Adipose tissue (tissue), 3 donors: Measurements from ENCODE around the gene COL4A1. TPM values are rescaled to one million over a fixed set of nuclear protein-coding genes. Genes with fewer than 3 reads are reported as not detected.

Experiments used
- H3K27ac ChIP-seq: one replicate; pipeline ENCODE4 v1.5.1; 2013; ENCODE audit warnings: low read depth, low read length
- WGBS, 3 donors: extraction: QIAGEN DNeasy Blood & Tissue Kit; methylation state at CpG; one replicate each; pipeline ENCODE4 v1.1.7; 2013; 5-methylcytosine and 5-hydroxymethylcytosine counted together
- polyA plus RNA-seq, 3 donors: library from polyadenylated mRNA; stranded (reverse); fragments of 200-250 nt; gene quantifications; one replicate each; pipeline ENCODE4 v1.2.3, GENCODE V29; 2013
- donor health status: healthy with polysubstance abuse.
- donor health status: Bipolar disorder and iron deficiency.
- donor health status: healthy.

Gene COL4A1
- polyA plus RNA-seq, 3 donors: 103 to 773 (median 225) TPM

- whole genome bisulfite sequencing, 3 donors: 79 to 85% (median 84%) methylated on average over 14 of the region's 14 CpGs
- H3K27ac ChIP-seq: no peak overlapping the region
Observed at GRCh38 chr13:110129539-110130186, 177.3 kb downstream of the COL4A1 start.

DNA sequence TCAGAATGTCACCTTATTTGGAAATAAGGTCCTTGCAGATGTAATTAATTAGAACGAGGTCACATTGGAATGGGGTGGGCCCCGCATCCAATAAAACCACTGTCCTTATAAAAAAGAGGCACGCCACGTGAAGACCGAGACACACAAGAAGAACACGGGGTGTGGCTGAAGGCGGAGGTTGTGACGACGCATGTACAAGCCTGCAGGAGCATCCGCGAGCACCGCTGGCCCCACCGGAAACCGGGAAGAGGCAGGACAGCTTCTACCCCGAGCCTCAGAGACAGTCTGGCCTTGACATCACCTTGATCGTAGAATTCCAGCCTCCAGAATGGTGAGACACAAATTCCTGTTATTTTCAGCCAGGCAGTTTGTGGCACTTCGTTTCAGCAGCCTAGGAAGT is 177.9 kb downstream of the COL4A1 start:
- no peak overlapping the region for H3K27ac ChIP-seq
- WGBS, 3 donors: 81 to 88% (median 83%) methylated on average over 17 of the region's 17 CpGs

DNA sequence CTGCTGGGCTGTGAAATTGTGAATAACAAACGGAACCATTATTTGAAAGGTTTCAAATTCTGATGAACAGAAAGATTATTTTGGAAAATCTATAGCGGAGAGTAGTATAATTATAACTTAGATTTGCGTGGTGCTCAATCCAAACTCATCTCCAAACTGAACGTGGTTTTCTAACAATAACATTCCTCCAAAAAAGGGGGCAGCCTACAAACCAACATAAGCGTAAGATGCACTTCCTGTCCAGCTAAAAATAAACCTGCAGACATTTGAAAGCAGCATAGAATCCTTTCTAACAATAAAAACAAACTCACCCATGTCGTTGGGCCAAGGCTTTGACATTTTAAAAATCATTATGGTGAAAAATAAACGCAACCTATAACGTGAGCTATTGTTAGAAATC is 178.4 kb downstream of the COL4A1 start:
- WGBS, 3 donors: 61 to 69% (median 64%) methylated on average over 8 of the region's 8 CpGs
- H3K27ac ChIP-seq: no peak overlapping the region

DNA sequence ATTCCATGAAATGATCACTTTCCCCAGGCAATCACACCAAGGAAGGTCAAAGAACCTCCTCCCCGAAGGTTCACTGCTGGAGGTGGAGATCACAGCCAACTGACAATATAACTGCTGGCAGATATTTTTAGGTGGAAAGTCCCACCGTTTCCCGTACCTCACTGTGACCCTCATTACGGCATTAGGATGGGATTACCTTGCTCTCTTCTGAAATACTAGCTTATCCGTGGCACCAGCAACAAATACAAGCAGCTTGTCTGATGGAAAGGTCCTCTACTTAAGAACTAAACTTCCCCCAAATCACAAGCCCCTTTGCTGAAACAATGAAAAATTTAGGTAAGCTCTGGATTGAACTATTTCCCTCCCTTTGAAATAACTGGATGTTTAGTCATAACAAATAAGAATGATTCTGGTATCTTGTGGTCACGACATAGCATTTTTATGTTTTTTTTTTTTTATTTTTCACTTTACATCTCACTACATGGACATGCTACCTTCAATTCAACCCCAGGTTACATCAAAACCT is 178.9 kb downstream of the COL4A1 start:
- no peak overlapping the region for H3K27ac ChIP-seq
- 58 to 62% (median 59%) methylated on average over 6 of the region's 6 CpGs for WGBS, 3 donors

GRCh38 chr13:110126391-110126961 is 180.5 kb downstream of the COL4A1 start:
- WGBS, 3 donors: 11 to 14% (median 12%) methylated on average over 12 of the region's 12 CpGs
- H3K27ac ChIP-seq: no peak overlapping the region

DNA sequence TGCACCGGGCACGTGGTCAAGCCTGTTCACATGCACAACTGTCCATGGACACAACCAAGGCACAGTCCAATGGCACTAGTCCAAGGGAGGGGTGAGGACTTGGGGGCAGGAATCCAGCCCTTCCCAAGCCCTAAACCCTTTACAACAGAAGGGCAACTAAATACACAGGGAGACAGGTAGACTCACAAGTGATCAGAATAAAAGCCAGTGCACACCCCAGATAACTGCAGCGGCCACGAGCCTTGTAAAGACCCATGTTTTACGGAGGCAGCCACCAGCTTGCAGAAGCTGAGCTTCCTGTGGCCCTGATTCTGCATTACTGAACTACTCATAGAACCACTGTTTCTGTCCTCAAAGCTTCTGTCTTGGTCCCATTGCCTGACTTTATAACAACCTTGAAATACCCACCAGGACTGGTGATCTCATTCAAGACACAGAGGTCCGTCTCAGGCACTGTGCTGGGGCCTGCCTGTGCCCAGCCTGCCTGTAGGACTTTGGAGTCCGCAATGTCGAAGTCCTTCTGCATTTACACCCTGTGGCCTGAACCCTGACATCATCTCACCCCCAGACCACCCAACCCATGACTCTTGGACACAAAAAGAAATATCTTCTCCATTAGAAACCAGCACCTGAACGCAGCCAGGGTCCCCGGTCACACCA is 181.2 kb downstream of the COL4A1 start:
- no peak overlapping the region for H3K27ac ChIP-seq
- 91 to 94% (median 92%) methylated on average over 10 of the region's 10 CpGs for WGBS, 3 donors

GRCh38 chr13:110125157-110125556 is 181.8 kb downstream of the COL4A1 start:
- 87 to 93% (median 90%) methylated on average over 10 of the region's 10 CpGs for WGBS, 3 donors

GRCh38 chr13:110124201-110124940 is 182.6 kb downstream of the COL4A1 start:
- no peak overlapping the region for H3K27ac ChIP-seq
- WGBS, 3 donors: 72 to 82% (median 78%) methylated on average over 14 of the region's 14 CpGs

More at GRCh38 chr13:110125157-110125556, 181.8 kb downstream of the COL4A1 start:
- no peak overlapping the region for H3K27ac ChIP-seq

GRCh38 chr13:110123041-110123809 is 183.7 kb downstream of the COL4A1 start:
- WGBS, 3 donors: 77 to 87% (median 86%) methylated on average over 19 of the region's 19 CpGs
- no peak overlapping the region for H3K27ac ChIP-seq

- H3K27ac ChIP-seq: no peak overlapping the region
- WGBS, 3 donors: 55 to 77% (median 74%) methylated on average over 6 of the region's 6 CpGs
Observed at GRCh38 chr13:110121422-110122083, 185.4 kb downstream of the COL4A1 start.

GRCh38 chr13:110119935-110120905 is 186.7 kb downstream of the COL4A1 start:
- H3K27ac ChIP-seq: no peak overlapping the region
- WGBS, 3 donors: 74 to 88% (median 88%) methylated on average over 18 of the region's 18 CpGs

DNA sequence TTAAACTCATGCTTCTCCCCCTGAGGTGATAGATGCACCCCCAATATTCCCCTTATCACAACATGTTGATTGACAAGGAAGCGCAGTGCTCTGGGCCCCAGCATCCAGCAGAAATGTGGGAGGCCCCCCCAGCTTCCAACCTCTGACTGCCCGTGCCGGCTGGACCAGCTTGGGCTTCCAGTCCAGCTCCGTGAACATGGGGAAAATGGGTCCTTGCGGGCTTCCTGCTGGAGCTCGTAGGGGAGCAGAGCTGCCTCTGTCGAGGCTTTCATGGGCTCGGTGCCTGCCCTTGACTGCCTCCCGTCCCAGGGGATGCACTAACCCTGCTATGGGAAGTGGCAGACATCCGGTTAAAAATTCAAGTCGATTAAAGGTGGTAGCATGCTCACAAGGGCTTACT is 188.9 kb downstream of the COL4A1 start:
- 66 to 78% (median 68%) methylated on average over 11 of the region's 11 CpGs for WGBS, 3 donors
- no peak overlapping the region for H3K27ac ChIP-seq

DNA sequence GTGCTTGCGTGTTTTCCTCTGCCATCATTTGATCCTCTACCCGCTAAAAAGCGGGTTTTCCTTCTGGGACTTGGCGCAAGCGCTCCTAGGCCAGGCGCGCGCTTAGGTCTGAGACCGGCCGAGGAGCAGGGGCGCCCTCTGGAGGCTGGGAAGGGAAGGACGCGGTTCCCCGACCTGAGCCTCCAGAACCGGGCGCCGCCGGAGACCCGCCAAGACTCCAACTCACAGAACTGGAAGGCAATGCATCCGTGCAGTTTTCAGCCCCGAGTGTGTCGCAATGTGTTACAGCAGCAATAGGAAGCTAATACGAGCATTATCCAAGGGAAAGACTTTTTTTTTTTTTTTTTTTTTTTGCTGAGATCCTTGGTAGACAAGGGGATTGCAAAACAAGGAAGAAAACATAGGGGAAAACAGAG is 190.9 kb downstream of the COL4A1 start:
- 18 to 34% (median 30%) methylated on average over 23 of the region's 23 CpGs for WGBS, 3 donors
- H3K27ac ChIP-seq: no peak overlapping the region

DNA sequence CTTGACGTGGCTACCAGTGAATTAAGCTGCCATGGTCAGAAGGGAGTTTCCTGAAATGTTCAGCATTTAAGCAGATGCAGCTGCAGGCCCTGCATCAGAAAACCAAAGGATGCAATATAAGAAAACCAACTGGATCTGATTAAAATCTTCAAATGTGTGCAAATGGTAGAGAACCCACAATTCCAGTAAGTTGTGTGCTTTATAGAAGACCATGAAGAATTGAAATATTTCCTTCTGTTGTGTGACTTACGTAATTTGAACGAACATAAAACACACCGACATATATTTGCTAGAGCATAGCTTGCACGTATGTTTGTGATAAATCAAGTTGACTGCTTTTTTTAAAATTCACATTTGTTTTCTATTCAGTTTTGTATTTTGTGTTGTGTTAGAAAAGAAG is 191.4 kb downstream of the COL4A1 start:
- 66 to 78% (median 75%) methylated on average over 5 of the region's 5 CpGs for WGBS, 3 donors
- H3K27ac ChIP-seq: no peak overlapping the region

DNA sequence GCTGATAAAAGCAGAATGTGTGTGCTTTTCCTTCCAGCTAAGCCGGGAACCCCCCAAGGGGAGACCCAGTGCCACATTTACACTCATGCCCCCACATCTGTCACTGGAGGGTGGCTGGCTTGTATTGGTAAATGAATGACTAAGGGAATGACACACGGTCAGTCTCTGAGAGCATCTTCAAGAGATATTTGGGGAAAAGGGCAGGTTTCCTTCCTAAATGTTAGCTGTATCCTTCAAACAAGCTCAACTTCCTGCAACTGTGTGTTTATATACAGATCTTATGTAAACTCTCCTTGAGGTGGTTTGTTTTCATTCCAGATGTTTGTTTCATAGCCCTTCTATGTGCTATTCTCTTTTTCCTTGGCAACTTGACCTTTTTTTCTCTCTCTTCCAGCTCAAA is 192.6 kb downstream of the COL4A1 start:
- no peak overlapping the region for H3K27ac ChIP-seq
- WGBS, 3 donors: 65 to 74% (median 74%) methylated on average over 2 of the region's 2 CpGs

DNA sequence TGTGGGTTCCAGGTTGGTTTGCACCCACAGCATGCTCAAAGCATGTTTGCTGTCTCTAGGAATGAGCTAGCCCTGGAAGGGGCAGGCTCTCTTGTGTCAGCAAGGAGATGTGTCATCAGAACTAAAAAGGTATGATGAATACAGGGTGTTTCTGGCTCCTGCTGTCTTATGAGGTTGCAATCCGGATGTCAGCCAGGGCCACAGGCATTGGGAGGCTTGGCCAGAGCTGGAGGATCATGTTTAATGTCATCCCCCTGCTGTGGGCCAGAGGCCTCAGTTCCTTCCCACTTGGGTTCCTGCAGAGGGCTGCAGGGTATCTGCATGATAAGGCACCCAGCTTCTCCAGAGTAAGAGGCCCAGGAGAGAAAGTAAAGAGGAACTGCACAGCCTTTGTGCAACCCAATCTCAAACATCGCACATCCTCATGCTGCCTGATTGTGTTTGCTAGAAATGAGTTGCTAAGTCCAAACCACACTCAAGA is 193.6 kb downstream of the COL4A1 start:
- 60 to 73% (median 62%) methylated on average over 2 of the region's 2 CpGs for WGBS, 3 donors

More for the DNA sequence above, 193.6 kb downstream of the COL4A1 start:
- H3K27ac ChIP-seq: no peak overlapping the region
